HG03066 (cell line): ENCODE data around the gene TTLL6.
"Not testable (repeated sequence)": the region's sequence is repeated elsewhere in the genome, so short reads cannot be mapped to it uniquely, and the experiment has no call there.

Source experiments
- ATAC-seq: cut with Tn5 transposase; IDR thresholded peaks from one replicate; pipeline ENCODE4 v1.9.1; 2021; ENCODE audit warnings: low read depth; ENCODE audit not compliant: unreplicated experiment

Gene TTLL6

DNA sequence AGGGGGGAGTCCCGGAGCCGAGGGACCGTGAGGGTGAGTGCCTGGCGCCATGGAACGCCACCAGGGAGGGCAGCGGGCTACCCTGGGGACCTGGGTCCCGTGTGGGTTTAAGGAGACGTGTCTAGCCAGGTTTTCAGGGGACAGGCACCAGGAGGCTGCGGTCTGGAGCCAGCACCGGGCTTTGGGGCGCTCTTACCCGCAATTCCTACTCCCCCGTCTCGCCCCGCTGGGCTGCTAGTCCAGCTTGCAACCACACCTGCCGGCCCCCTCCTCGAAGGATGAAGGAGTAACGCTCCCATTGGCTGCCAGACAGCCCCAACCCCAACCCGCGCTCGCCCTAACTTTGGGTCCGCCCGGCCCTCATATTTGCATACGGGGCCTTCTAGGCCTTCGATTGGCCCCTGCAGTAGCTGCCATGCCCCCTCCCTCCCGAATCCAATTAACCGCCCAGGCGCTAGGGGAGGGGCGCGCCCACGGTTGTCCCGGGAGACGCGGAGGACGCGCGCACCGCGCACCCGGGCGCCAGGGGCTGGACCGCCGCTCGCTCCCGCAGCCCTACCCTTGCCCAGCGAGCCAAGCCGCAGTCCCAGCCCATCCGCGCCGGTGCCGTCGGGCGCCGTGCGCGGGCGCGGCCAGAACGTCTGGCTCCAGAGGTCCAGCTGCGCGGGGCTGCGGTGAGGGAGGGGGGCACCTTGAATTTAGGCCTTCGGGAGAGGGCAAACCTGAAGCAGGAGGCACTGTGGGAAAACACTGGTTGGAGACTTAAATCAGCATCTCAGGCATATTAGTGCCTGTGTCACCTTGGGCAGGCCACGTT, at the start of gene TTLL6:
Gene TTLL6 (minus strand): TSS at position 456 of the 817 bp plus-strand sequence. CDS start 157 bp downstream, at position 299.
- ATAC-seq, result peak; percentile 88

DNA sequence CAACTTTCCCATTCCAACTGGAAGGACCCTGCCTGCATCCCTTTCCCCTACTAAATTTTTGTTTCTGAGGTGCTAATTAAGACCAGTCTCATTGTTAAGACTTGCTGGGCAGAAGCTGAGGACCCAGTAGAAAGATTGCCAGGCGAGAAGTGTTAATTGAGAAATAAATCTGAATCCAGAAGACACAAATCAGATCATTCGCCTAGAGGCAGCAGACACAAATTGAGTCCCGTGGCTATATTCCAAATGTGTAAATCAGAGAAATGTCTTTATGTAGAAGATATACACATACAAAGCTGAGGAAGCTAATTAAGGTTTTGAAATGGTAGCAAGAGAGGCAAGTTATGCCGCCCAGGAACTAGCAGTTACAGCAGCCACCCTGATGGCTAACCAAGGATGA, 43.4 kb upstream of the TTLL6 start:
- no peak for ATAC-seq

DNA sequence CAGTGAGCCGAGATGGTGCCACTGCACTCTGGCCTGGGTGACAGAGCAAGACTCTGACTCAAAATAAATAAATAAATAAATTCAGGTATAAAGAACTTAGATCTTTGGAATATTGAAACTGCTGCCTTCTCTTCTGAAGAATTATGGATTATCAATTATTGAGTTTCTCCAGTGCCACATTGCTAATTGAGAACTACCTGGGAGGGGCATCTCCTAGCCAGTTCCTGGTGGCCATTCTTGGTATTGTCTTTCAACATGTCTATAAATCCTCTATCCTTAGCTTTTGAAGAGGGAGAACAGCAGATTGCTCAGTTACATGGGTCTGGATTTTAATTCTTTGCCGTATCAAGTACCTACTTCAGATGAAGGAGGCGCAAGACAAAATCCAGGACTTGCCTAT, 43.0 kb upstream of the TTLL6 start:
- no peak for ATAC-seq

DNA sequence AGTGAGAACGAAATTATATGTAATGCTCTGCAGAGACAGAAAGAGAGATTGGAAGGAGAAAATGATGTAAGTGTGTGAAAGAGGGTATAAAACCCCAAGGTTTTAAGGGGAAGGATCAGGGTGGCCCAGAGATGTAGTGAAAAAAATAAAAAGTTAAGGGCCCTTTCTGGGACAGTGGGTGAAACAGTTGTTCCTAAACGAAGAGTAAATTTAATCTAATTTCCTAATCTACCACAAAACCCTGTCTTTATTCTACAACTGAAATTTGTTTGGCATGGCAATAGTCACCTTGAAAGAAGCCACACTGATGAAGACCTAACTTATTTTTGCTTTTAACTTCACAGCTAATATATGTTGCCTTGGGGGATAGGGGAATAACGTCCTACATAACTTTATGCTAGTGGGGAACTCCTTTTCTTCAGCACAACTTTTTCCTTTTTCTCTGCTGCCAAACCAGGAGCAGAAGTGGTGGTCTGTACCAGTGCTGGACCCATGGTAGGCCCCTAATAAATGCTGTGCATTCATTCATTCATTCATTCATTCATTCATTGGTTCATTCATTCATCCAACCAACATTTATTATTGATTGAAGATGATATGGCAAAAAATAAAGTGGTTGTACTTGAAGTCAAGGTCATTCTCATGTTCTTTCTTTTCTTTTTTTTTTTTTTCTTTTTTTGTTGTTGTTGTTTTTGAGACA, 39.2 kb upstream of the TTLL6 start:
- no peak for ATAC-seq

DNA sequence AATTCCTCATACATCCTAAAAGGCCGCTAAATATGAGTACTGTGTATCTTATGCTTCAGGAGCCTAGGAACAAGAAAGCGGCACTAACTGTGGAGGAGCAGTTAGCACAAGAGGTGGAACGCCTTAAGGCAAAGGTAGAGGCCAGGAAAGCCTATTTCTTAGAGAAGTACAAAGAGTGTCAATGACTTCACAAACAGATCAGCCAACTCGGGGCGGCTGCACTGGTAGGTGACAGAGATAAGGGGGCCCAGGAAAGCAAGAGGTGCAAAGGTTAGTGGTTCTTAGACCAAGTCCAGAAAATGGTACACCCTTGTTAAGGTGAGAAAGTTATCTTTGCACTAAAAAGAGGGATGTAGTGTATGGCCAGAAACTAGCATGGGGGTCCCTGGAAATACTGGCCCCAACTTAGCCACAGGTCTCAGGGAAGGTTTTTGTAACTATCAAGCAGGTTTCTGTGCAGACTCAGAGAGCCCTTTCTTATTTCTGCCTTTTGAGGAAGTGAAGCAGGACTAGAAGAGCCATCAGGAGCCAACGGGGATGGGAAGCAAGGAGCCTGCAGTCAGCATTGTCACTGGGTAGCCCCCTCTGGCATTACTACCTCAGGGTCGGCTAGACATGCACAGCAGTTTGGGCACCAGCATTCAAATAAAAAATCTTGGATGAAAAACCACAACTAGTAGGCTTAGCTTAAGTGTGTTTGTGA, 37.9 kb upstream of the TTLL6 start:
- ATAC-seq, result no peak

DNA sequence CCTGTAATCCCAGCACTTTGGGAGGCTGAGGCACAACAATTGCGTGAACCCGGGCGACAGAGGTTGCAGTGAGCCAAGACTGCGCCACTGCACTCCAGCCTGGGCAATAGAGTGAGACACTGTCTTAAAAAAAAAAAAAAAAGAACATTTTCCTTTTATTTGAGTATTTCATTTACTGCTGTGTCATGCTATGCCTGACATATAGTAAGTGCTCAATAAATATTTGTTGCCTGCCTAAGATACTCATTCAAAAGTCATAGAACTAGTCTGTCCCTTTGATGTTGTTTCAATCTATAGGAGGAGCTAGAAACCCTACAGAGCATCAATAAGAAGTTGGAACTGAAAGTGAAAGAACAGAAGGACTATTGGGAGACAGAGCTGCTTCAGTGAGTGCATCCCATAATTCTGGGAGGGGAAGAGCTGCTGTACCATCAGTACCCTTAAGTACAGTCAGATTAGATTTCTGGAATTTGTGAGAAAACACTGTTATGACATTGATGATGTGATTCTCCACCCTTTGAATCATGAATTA, 33.8 kb upstream of the TTLL6 start:
- ATAC-seq, result no peak

DNA sequence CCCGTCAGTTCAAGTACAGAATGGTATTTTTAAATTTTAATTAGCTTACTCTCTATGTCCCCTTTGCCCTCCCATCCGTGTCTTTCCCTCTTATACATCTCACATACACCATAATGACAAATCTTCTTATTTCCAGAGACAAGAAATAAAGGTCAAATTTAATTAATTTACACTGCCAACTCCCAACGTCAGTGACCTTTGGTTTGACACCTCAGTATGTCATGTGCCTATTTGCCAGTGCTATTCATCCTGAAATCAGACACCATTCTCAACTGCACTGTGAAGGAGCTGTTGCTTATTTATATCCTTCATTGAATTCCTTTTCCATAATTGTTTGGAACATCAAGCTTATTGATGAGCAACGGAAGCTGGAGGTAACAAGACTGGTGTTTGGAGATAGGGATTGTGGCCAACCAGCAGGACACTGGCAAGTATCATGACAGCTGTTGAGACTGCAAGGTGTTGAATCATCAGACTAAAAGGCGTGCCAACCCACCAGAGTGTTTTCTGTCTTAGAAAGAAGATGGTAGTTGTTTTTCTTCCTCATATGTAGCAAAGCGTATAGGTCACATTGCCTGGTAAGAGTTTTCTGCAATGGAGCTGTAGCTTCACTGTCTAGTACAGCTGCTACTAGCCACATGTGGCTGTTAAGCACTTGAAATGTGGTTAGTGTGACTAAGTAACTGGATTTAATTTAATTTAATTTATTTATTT, 26.3 kb upstream of the TTLL6 start:
- no peak for ATAC-seq

DNA sequence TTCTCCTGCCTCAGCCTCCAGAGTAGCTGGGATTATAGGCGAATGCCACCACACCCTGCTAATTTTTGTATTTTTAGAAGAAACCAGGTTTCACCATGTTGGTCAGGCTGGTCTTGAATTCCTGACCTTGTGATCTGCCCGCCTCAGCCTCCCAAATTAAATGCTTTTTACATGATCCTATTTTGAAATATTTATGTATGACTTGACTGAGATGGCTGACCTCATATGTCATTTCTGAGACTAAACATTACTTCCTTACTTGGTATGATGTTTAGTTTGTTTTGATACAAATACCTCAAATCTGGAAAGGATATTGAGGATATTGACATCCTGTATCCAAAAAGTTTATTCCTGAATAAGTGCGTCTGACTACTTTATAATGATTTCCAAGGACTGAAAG, 25.7 kb upstream of the TTLL6 start:
- no peak for ATAC-seq

DNA sequence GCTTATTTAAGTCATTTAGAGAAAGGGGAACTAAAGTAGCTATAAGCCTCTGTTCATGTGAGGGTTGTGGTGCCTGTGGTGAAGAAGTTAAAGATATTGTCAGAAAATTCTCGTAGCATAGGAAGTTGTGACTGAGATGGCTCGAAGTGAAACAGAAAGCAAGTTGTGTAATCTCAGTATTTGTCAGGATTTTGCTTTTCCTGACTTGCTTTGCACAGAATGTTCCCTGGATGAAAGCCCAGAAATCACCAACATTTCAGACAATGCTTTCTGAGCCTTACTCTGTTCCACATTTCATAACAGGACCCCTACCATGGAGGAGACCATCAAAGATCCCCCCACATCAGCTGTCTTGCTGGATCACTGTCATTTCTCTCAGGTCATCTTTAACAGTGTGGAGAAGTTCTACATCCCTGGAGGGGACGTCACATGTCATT, 24.4 kb upstream of the TTLL6 start:
- ATAC-seq, result peak; percentile 86

DNA sequence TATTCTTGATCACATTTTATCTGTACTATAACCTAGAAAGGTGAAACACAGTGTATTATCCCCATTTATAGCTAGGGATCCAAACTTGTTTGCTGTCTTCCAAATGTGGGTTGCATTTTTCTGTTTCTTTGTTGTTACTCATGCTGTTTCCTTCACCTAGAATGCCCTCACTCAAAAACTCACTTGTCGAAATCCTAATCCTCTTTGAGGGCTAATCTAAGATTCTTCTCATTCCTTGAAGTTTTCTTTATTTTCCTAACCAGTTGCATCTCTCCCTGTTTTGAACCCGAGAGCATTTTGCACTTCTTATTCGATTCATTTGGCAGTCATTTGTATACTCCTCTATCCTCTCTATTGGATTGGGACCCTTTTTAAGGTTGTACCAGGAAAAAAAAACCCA, 23.4 kb upstream of the TTLL6 start:
- ATAC-seq, result no peak

DNA sequence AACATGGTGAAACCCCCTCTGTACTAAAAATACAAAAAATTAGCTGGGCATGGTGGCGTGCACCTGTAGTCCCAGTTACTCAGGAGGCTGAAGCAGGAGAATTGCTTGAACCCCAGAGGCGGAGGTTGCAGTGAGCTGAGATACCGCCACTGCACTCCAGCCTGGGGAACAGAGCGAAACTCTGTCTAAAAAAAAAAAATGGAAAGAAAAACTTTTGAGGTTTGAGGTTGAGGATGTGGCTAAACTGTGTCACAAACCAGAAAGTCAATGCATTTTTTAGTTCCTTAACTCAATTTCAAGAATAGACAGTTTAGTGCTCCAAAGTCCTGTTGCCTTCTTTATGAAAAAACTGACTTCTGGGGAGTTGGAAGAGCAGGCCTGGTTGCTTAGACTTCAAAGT, 20.4 kb upstream of the TTLL6 start:
- not testable (repeated sequence) for ATAC-seq

DNA sequence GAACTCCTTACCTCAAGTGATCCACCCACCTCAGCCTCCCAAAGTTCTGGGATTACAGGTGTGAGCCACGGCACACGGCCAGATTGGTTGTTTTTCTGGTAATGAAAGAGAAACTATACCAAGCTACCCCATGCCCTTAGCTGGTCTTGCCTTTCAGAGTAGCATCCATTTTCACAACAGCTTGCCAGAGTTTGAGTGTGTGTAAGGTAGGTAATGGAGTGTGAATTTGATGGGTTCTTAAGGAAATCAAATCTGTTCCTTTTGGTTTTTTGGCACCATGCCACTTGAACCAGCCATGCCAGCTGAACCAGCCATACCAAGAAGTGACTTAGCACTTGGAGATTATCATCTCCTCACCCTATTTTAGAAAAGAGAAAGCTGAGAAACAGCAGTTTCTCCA, 18.9 kb upstream of the TTLL6 start:
- ATAC-seq, result no peak

DNA sequence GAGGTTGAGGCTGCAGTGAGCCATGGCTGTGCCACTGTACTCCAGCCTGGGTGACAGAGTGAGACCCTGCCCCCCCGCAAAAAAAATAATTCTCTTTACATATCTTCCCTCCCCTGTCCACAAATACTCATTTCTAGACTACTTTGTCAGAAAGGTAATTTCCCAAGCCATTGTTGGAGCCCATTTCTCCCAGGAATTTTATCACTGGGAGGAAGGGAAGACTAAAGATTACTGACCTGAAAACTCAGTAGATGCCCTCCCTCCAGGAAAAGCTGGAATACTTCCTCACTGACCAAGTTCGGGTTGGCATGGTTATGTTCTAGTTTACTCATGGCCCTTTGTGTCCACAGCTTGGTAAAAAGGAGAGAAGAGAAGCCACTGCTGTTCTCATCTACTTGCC, 17.9 kb upstream of the TTLL6 start:
- ATAC-seq, result no peak

DNA sequence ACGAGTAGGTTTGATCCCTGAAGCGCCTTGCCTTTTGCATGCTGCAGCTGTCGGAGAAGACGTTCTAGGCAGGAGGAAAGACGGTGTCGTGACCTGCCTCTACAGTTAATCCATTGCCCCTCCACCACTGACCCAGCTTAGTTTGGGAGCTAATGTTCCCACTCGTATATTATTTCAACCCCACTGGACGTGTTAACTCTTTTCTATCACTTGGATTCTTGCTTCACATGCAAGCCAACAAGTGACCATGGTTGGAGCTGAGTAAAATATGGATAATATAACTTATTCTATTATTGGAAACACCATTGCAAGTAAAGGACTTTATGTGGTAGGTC, 14.5 kb upstream of the TTLL6 start:
- ATAC-seq, result no peak

DNA sequence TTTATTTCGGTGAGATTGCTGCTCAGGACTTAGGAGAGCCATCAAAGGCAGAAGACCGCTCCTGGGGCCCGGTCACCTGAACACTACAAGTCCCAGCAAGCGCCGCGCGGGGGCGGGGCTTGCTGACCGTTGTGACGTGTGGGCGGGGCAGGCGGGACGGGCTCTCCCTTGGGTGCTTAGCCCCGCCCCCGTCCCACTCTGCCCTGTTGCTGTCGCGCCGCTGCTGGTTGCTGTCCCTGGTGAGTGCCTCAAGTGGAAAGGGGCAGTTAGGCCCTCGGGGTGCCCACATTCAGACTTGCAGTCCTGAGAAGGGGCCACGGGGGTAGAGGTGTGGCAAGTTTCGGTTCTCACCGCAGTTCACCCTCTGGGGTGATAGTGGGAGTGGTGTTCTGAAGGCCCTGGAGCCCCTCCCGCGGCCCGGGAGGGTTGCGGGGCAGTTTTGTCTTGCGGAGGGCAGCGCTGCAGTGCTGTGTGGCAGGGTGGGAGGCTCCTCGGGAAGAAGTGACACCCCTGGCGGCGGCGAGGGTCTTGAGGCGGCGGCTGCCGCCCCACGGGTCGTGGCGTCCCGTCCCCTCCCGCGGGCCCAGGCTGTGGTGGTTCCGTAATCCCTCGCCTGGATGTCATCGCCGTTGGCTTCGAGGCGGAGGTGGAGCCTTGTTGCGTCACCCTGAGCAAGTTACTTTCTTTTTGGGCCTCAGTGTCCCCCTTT, 14.0 kb upstream of the TTLL6 start, which contains the start of gene CALCOCO2:
Gene CALCOCO2 (plus strand): TSS at position 196 of the 709 bp plus-strand sequence. CDS start 10,673 bp downstream, outside the sequence.
- peak; percentile 66 for ATAC-seq

DNA sequence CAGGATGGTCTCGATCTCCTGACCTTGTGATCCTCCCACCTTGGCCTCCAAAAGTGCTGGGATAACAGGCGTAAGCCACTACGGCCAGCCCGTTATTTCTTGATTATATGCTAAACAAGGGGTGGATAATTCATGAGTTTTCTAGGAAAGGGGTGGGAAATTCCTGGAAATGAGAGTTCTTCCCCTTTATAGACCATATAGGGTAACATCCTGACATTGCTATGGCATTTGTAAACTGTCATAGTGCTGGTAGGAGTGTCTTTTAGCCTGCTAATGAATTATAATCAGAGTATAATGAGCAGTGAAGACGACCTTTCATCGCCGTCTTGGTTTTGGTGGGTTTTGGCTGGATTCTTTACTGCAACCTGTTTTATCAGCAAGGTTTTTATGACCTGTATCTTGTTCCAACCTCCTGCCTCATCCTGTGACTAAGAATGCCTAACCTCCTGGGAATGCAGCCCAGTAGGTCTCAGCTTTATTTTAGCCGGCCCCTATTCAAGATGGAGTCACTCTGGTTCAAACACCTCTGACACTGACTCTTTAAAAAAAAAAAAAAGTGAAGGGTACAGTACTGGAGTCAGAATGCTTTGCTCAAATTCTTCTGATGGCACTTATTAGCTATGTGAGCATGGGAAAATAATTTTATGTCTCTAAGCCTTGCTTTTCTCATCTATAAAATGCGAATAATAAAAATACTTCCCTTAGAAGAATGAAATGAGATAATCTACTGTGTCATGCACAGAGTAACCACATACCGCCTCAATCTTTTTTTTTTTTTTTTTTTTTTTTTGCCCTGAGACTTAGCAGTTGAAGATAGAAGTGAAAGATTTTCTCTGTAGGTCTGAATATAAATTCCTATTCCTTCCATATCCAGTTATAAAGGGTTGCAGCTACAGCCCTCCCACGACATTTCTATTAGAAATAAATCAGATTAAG, 8.7 kb upstream of the TTLL6 start:
- no peak for ATAC-seq

DNA sequence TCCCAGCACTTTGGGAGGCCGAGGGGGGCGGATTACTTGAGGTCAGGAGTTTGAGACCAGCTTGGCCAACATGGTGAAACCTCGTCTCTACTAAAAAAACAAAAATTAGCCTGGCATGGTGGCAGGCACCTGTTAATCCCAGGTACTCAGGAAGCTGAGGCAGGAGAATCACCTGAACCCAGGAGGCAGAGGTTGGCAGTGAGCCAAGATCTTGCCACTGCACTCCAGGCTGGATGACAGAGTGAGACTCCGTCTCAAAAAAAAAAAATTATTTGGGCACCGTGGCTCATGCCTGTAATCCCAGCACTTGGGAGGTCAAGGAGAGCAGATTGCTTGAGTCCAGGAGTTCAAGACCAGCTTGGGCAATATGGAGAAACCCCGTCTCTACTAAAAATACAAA, 3.9 kb upstream of the TTLL6 start:
- not testable (repeated sequence) for ATAC-seq

DNA sequence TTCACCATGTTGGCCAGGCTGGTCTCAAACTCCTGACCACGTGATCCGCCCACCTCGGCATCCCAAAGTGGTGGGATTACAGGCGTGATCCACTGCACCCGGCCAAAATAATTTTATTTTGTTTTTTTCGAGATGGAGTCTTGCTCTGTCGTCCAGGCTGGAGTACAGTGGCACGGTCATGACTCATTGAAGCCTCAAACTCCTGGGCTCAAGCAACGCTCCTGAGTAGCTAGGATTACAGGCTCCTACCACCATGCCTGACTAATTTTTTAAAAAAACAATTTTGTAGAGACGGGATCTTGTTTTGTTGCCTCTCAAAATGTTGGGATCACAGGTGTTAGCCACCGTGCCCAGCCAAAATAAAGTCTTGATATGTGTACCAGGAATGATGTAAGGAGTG, 2.4 kb upstream of the TTLL6 start:
- ATAC-seq, result no peak

DNA sequence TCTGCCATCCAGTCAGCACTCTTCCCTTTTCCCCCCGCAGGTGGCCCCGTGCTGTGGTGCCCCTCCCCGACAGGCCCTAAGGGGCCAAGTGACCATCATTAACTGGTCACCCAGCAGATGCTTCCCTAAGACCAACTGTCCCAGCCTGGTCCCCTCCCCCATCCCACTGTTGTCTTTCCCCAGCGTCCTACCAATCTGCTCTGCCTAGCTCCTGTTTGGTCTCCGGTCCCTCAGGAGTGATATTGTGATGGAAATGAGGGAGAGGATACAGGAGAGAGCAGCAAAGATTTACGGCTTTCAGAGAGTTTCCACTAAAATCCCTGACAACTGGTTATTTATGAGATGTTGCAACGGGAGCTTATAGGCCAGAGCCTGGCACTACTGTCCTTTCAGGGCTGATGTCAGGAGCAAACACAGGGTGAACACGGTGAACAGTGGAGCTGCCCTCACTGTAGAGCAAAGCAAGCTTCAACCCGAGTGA, 1.4 kb upstream of the TTLL6 start:
- ATAC-seq, result no peak
